ENCODE results near the gene LCAT.

Gene LCAT

GRCh38 chr16:67909056-67909742, 34.7 kb downstream of the LCAT start:
- Histone ChIP-seq H3K36me3 (ENCODE audit: control insufficient read depth, insufficient read depth, low read length) (peaks cover 12% of the 10 kb centered on the region), H3K9me3 (ENCODE audit: control insufficient read depth, low read length) (no peaks in the 10 kb centered on the region), H3K4me3 (ENCODE audit: insufficient read depth, low read depth, low read length) (no peak overlapping the region), H3K27ac (ENCODE audit: insufficient read depth, low read depth, low read length, poor library complexity, severe bottlenecking) (no peak overlapping the region), H3K4me1 (ENCODE audit: control insufficient read depth, insufficient read depth, low read length) (no peaks in the 10 kb centered on the region), H3K27me3 (ENCODE audit: control insufficient read depth, insufficient read depth, low read length, poor library complexity, severe bottlenecking) (no peaks in the 10 kb centered on the region)
- WGBS, 2 experiments: 96 to 97% methylated on average over 36 of the region's 36 CpGs

GRCh38 chr16:67907397-67908180, 36.3 kb downstream of the LCAT start:
- no peak overlapping the region for H3K4me3 ChIP-seq (ENCODE audit: insufficient read depth, low read depth, low read length)
- no peaks in the 10 kb centered on the region for H3K27me3 ChIP-seq (ENCODE audit: control insufficient read depth, insufficient read depth, low read length, poor library complexity, severe bottlenecking)
- WGBS, 2 experiments: 89% methylated on average over 11 of the region's 11 CpGs
- no peaks in the 10 kb centered on the region for H3K4me1 ChIP-seq (ENCODE audit: control insufficient read depth, insufficient read depth, low read length)
- H3K9me3 ChIP-seq (ENCODE audit: control insufficient read depth, low read length): no peaks in the 10 kb centered on the region
- H3K36me3 ChIP-seq (ENCODE audit: control insufficient read depth, insufficient read depth, low read length): peaks cover 12% of the 10 kb centered on the region
- H3K27ac ChIP-seq (ENCODE audit: insufficient read depth, low read depth, low read length, poor library complexity, severe bottlenecking): no peak overlapping the region

GRCh38 chr16:67902831-67903230, 41.1 kb downstream of the LCAT start:
- 92 to 96% methylated on average over 4 of the region's 4 CpGs for WGBS, 2 experiments
- no peak overlapping the region for H3K27ac ChIP-seq (ENCODE audit: insufficient read depth, low read depth, low read length, poor library complexity, severe bottlenecking)
- no peak overlapping the region for H3K4me3 ChIP-seq (ENCODE audit: insufficient read depth, low read depth, low read length)
- H3K36me3 ChIP-seq (ENCODE audit: control insufficient read depth, insufficient read depth, low read length): no peaks in the 10 kb centered on the region
- no peaks in the 10 kb centered on the region for H3K4me1 ChIP-seq (ENCODE audit: control insufficient read depth, insufficient read depth, low read length)
- H3K27me3 ChIP-seq (ENCODE audit: control insufficient read depth, insufficient read depth, low read length, poor library complexity, severe bottlenecking): no peaks in the 10 kb centered on the region
- H3K9me3 ChIP-seq (ENCODE audit: control insufficient read depth, low read length): no peaks in the 10 kb centered on the region

- Histone ChIP-seq H3K9me3 (ENCODE audit: control insufficient read depth, low read length) (no peaks in the 10 kb centered on the region), H3K27me3 (ENCODE audit: control insufficient read depth, insufficient read depth, low read length, poor library complexity, severe bottlenecking) (no peaks in the 10 kb centered on the region), H3K36me3 (ENCODE audit: control insufficient read depth, insufficient read depth, low read length) (no peaks in the 10 kb centered on the region), H3K4me3 (ENCODE audit: insufficient read depth, low read depth, low read length) (no peak overlapping the region), H3K4me1 (ENCODE audit: control insufficient read depth, insufficient read depth, low read length) (no peaks in the 10 kb centered on the region), H3K27ac (ENCODE audit: insufficient read depth, low read depth, low read length, poor library complexity, severe bottlenecking) (no peak overlapping the region)
- 91 to 93% methylated on average over 5 of the region's 5 CpGs for WGBS, 2 experiments
These were observed 42.2 kb downstream of the LCAT start for GRCh38 chr16:67901734-67902133.

- Histone ChIP-seq H3K27me3 (ENCODE audit: control insufficient read depth, insufficient read depth, low read length, poor library complexity, severe bottlenecking) (no peaks in the 10 kb centered on the region), H3K9me3 (ENCODE audit: control insufficient read depth, low read length) (no peaks in the 10 kb centered on the region), H3K4me3 (ENCODE audit: insufficient read depth, low read depth, low read length) (no peak overlapping the region), H3K27ac (ENCODE audit: insufficient read depth, low read depth, low read length, poor library complexity, severe bottlenecking) (no peak overlapping the region), H3K36me3 (ENCODE audit: control insufficient read depth, insufficient read depth, low read length) (no peaks in the 10 kb centered on the region), H3K4me1 (ENCODE audit: control insufficient read depth, insufficient read depth, low read length) (peaks cover 6% of the 10 kb centered on the region)
- WGBS, 2 experiments: 97 to 98% methylated on average over 3 of the region's 3 CpGs
These were observed 46.7 kb downstream of the LCAT start for GRCh38 chr16:67897231-67897630.

- Histone ChIP-seq H3K4me1 (ENCODE audit: control insufficient read depth, insufficient read depth, low read length) (peaks cover 6% of the 10 kb centered on the region), H3K36me3 (ENCODE audit: control insufficient read depth, insufficient read depth, low read length) (no peaks in the 10 kb centered on the region), H3K9me3 (ENCODE audit: control insufficient read depth, low read length) (no peaks in the 10 kb centered on the region), H3K27ac (ENCODE audit: insufficient read depth, low read depth, low read length, poor library complexity, severe bottlenecking) (peak overlapping the region; percentile 83), H3K27me3 (ENCODE audit: control insufficient read depth, insufficient read depth, low read length, poor library complexity, severe bottlenecking) (no peaks in the 10 kb centered on the region), H3K4me3 (ENCODE audit: insufficient read depth, low read depth, low read length) (peak overlapping the region; percentile 97)
- WGBS, 2 experiments: 42 to 44% methylated on average over 14 of the region's 14 CpGs
These were observed 50.0 kb downstream of the LCAT start for GRCh38 chr16:67893743-67894399.

- H3K9me3 ChIP-seq (ENCODE audit: control insufficient read depth, low read length): no peaks in the 10 kb centered on the region
- H3K27ac ChIP-seq (ENCODE audit: insufficient read depth, low read depth, low read length, poor library complexity, severe bottlenecking): peak within 1 kb of the TSS; percentile 83
- 0% methylated on average over 90 of the region's 90 CpGs for WGBS, 2 experiments
- no peaks in the 10 kb centered on the region for H3K36me3 ChIP-seq (ENCODE audit: control insufficient read depth, insufficient read depth, low read length)
- H3K4me3 ChIP-seq (ENCODE audit: insufficient read depth, low read depth, low read length): peak within 1 kb of the TSS; percentile 97
- H3K27me3 ChIP-seq (ENCODE audit: control insufficient read depth, insufficient read depth, low read length, poor library complexity, severe bottlenecking): no peaks in the 10 kb centered on the region
- peaks cover 6% of the 10 kb centered on the region for H3K4me1 ChIP-seq (ENCODE audit: control insufficient read depth, insufficient read depth, low read length)
These were observed 50.8 kb downstream of the LCAT start, which contains the start of gene PSKH1 for GRCh38 chr16:67892899-67893742. Gene PSKH1, plus strand, starts transcription at chr16:67893254. Its CDS starts 15,496 bp downstream, at chr16:67908750.

- Histone ChIP-seq H3K4me1 (ENCODE audit: control insufficient read depth, insufficient read depth, low read length) (peaks cover 6% of the 10 kb centered on the region), H3K4me3 (ENCODE audit: insufficient read depth, low read depth, low read length) (peak overlapping the region; percentile 20), H3K9me3 (ENCODE audit: control insufficient read depth, low read length) (no peaks in the 10 kb centered on the region), H3K27ac (ENCODE audit: insufficient read depth, low read depth, low read length, poor library complexity, severe bottlenecking) (no peak overlapping the region), H3K27me3 (ENCODE audit: control insufficient read depth, insufficient read depth, low read length, poor library complexity, severe bottlenecking) (no peaks in the 10 kb centered on the region), H3K36me3 (ENCODE audit: control insufficient read depth, insufficient read depth, low read length) (no peaks in the 10 kb centered on the region)
- 66 to 72% methylated on average over 3 to 4 of the region's 5 CpGs for WGBS, 2 experiments
These were observed 51.5 kb downstream of the LCAT start for GRCh38 chr16:67892375-67892774.

Measured in ectodermal cell (in vitro differentiated cells).